Uterus (tissue), 2 donors: ENCODE data around the gene ZNF598.

ENCODE experiments used
- CTCF ChIP-seq, 4 experiments: fragments of 200-600 bp in 2 of 4; fragments of 450-650 bp in 2 of 4; sonication (generic) in 2 of 4; IDR thresholded peaks; one replicate each; pipeline ENCODE4 v1.5.1; 2016 to 2019; ENCODE audit warnings: antibody characterized with exemption in 4 of 4, mild to moderate bottlenecking in 2 of 4, moderate library complexity in 1 of 4
- POLR2A ChIP-seq, 2 donors: fragments of 450-650 bp; IDR thresholded peaks; one replicate each; pipeline ENCODE4 v1.6.1; 2016; ENCODE audit warnings: antibody characterized with exemption in 2 of 2, mild to moderate bottlenecking in 1 of 2, moderate library complexity in 1 of 2

- TF ChIP-seq POLR2A (IDR thresholded peaks at IDR 0.05) (no peak), CTCF (IDR thresholded peaks at IDR 0.05) (no peak)
Measured at GRCh38 chr16:2019921-2020831, 10.6 kb upstream of the ZNF598 start.
